ENCODE results near the gene VKORC1L1.

GRCh38 chr7:65962033-65962432, 89.2 kb downstream of the VKORC1L1 start:
- TF ChIP-seq CTCF (IDR thresholded peaks at IDR 0.05) (no peak), POLR2A (IDR thresholded peaks at IDR 0.05) (no peak), POLR2AphosphoS5 (IDR thresholded peaks at IDR 0.05; ENCODE audit: insufficient read depth in 1 of 2, low read depth in 1 of 2) (no peak)

All from vagina (tissue), 2 donors.